NCI-H1694 (cell line): Measurements from ENCODE around the gene IQSEC1.

ENCODE experiments used
- DNase-seq: peaks from one replicate; lab custom pipeline; 2025; lab: John Stamatoyannopoulos, UW

IQSEC1 gene

DNA sequence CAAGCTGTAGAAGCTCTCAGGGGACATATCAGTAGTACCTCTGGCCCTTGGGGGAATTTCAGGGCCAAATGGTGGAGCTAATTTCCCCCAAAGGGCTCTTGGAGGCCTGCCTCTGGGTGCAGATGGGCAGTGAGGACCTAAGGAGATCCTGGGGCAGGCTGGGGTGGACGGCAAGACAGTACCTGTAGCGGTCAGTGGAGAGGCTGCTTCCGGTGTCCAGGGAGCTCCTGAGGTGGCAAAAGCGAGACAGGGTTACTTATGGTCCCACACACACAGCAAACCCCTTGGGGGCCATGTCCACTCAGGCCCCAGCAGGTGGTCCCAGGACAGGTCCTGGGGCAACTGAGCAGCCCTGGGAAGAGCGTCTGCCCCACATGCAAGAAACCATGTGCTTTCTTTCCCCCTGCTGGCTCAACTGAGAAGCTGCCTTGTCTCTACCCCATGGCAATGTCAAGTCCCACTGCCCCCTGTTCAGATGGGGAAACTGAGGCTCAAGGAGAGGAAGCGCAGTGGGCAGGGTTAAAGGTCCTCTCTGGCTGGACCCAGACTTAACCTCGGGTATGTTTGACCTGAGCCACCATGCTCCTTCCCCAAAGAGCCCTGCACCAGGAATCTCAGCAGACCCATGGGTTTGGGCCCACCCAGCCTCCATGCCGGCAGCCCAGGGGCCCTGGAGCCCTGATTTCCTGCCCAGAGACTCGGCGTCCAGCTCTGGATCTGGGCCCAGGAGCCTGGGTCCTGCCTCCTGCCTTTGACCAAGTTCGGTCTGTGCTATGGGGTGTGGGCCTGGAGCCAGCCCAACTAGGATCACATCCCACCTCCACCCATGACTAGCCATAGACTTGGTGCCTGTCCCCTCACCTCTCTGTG lies 25.7 kb downstream of the IQSEC1 start:
- DNase-seq: no peak

DNA sequence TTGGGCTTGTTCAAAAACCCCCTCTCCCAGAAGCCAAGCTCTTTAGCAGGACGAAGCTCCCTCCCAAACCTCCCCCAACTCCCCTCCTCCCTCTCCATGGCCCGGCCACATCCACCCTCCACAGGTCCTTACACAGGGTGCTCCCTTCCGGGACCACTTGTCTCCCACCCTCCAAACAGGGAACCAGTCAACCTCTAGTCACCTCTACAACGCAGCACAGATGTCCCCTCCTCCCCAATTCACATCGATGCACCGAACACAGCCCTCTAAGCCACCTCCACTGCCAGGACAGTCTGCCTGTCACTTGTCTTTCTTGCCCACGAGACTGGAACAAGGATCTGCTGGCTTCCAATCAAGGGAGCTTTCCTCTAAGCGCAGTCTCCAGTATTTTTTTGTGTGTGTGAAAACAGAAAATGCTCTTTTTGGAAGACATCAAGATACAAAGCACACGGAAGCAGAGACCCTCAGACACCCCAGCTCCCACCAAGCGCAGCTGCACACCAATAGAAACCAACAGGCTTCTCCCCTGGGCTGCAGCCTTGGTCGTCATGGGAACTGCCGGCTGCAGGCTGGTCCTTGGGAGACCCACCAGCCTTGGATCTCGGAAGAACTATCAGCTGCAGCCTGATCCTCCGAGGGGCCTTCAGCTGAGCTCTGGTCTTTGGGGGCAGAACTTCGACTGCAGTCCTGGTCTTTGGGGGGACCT lies 26.5 kb downstream of the IQSEC1 start:
- no peak for DNase-seq

DNA sequence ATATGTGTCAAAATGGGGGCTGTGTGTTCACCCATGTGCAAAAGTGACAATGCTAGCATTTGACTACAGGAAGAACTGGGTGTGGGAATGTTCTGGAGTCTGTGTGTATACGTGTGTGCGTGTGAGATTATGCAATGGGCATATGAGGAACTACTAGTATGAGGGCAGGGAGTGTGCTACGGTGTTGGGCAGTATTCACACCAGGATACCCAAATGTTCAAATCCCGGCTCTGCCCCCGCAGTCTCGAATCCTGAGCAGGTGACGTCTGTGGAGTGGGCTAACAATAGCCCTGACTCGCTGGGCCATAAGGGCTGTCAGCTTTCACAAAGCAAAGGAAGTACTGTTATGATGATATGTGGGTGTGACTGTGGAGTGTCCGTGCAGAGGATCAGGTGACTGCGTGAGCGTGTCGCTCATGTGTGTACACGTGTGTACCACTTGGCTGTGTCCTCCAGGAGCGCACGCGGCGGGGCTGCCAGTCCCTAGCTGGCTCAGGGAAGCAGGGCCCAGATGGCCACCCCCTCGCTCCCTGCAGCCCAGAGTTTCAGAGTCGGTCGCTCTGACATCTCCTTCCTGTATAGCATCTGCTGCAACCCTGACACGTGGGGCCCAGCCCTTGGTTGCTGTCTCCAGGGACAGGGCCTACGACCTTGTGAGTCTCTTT lies 27.2 kb downstream of the IQSEC1 start:
- peak; percentile 22 for DNase-seq

DNA sequence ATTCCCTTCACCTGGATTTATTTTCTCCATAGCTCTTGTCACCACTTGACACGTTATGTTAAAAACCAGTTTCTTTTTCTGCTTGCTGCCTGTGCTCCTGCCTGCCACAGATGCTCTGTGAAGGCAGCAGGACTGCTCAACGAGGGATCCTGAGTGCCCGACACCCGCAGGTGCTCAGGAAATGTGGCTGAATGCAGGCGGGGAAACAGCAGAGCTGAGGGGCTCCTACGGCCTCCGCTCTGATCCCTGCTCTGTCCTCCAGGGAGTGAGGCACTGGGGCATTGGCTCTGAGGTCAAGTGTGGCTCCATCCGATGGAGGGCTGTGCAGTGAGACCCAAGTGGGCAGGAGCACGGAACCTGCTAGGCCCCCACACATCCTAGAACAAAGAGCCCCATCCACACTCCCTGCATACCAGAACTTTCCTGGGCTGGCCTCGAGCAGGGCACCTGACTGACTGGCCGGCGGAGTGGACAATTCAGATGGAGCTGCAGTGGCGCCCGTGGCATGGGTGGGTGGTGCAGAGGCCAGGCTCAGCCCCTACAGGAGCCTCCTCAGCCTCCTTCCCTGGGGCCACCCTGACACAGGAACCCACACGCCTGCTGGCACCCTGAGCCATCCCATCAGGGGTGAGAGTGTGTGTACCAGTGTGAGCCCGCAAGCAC lies 27.9 kb downstream of the IQSEC1 start:
- DNase-seq: no peak

DNA sequence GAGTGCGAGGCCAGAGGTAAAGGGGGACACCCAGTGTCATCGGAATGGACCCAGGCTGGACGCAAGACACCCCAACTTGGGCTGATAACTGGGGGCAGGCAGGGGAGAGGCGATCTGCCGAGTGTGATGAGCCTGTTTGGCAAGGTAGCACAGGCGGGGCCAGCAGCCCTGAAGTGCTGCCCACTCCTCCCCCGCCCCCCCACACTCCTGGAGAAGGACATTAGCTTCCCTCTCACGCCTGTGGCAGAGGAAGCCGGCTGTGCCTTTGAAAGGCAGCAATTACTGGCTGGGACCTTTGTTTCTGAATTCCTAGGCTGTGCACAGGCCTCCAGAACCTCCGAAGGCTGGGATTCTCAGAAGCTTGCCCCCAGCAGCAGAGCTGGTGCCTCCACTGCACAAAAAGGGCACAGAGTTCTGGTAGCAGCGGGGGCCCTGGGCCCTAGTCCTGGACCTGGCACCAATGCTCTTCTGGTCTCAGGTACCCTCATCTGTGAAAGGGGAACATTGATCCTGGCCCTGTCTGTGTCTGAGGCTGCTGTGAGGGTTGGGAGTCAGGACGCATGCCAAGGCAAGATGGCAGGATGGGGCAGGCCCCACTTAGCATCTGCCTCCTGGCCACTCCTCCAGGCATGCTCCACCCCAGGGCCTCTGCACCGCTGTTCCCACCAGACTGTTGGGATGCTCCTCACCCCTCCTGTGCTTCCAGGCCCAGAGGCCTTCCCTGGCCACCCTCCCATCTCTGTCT lies 28.6 kb downstream of the IQSEC1 start:
- peak; percentile 39 for DNase-seq

DNA sequence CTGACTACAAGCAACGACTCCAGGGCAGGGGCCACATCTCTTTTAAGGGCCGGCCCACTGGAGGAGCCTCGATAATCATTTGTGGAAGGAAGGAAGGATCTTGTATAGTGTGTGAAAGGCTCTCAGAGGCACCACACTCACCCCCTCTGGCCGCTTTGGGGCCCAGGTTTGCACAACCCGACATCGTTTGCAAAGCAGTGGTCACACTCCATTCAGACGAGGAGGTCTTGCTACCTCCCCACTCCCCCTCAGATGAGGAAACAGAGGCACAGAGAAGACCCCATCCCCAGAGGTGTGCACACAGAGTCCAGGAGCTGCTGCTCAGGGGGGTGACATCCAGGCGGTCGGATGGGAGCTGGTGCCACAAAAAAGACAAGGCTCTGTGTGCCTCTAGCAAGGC lies 29.6 kb downstream of the IQSEC1 start:
- DNase-seq: no peak

DNA sequence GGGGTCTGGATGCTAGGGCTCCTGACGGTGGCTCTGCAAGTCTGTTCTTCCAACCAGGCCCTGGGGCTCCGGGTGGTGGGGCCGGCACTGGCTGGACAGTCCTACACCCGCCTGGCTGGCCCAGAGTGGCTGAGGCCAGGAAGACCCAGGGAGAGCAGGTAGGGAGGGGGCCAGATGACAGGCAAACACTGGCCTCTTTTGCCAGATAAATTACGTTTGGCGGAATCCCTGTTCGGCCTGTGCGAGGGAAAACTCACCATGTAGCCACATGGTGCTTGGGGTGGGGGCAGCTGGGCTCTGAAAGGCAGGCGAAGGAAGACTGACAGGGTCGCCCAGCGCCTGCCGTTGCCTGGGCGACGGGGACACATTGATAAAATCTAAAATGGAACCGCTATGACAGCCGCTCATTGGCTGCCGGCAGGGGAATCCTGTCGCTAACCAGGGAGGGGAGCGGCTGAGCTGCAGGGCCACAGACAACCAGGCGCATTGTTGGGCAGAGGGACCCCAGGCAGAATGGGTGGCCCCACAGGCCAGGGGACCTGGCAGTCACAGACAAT lies 30.4 kb downstream of the IQSEC1 start:
- DNase-seq: no peak

DNA sequence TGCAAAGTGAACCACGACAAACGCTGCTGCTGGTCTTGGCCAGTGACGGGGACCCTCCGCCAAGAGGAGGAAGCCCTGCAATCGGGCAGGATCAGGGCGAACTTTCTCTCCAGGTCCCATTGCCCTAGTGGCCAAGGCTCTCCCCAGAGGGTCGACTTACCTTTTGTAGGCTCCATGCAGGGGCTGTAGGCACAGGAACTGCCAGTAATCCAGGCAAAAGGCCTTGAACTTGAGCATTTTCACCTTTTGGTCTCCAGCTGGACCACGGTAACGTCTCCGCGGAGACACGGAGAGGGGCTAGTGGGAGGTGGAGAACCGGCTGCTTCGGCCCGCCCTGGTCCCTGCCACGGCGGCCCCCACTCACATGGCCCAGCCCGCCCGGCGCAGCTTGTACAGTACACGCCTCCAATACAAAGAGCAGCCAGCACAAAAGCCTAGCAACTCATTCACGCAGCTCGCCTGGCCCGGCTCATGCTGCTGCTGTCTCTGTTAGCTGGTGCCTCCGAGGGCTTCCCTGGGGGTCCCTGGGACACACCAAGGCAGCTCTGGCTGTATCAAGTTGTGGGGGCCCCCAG lies 31.0 kb downstream of the IQSEC1 start:
- DNase-seq: no peak

DNA sequence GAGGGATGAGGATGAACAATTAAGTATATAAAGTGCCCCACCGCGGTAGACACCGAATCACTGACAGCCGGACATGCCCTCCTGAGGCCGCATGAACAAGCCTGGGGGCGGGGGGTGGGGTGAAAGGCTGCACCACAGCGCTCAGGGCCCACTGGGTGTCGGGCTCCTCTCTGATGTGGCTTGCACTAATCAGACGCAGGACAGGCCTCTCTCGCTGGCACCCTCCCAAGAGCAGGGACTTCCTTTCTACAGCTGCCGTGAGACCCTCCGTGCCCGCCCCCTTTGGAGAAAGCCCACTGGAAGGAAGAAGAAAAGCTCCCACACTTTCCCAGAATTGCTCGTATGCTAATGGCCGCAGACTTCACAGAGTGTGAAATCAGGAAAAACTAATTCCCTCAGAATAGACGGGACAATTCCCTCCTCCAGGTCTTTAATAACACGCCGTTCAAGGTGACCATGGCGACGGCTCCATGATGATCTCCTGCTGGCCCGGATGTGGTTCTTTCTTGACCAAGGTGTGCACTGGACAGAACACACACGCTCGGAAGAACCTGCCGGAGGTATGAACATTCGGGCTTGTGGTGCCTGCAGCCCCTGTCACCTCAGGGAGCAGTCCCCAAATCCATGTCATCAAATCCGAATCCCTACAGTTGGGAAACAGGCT lies 32.0 kb downstream of the IQSEC1 start:
- no peak for DNase-seq

DNA sequence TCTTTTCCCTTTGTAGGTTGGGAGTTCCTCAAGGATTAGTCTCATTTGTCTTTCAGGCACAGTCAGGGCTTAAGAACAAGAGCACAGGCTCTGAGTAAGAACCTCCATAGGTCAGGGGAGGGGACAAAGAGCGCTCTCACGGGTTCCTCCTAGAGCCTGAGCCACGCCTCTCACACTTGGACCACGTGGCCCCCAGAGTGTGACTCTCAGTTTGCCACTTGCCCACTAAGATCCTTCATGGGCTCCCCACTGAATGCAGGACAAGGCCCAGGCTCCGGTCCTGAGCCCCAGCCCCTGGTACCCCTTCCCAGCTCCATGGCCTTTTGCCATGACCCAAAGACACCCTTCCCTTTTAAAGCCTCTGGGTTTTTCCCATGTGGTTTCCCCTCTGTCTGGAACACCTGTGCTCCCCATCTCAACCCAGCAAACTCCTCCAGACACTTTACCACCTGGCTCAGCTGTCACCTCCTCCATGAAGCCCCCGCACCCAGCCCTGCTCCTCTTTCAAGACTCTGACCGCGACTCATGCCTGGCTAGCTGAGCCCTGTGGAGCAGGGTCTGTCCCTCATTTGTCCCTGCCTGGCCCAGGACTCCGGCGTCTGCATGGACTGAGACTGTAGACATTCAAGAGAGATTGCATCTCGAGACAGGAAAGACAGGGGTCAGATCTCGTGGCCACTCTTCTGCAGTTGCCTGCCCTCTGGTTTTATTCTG lies 32.7 kb downstream of the IQSEC1 start:
- no peak for DNase-seq

DNA sequence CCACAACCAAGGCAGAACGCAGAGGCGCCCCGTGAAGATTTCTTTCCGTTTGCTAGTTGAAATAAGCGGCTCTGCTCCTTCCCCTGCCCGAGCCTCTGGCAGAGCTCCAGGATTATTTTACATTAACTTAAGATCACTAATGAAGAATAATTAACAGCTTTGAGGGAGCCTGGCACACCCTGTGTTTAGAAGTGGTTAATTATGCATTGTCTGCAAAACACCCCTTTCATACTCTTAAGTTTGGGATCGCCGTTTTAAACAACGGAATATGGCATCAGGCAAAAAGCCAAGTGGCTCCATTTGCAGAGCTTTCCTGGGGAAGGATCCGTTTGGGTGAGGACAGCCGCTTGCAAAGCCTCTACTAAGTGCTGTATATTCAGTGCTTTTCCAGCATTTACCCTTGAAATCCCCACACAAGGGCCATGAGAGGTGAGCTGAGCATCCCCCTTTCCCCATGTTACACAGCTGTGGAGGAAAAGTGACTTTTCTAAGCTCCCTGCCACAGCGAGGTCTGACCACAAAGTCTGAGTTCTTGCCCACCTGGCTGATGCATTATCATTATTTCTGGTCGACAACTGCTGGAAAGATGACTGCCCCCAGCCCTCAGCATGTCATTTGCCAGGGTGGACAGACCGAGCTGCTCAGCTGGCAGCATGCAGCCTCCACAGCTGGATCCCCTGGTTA lies 33.9 kb downstream of the IQSEC1 start:
- DNase-seq: no peak

DNA sequence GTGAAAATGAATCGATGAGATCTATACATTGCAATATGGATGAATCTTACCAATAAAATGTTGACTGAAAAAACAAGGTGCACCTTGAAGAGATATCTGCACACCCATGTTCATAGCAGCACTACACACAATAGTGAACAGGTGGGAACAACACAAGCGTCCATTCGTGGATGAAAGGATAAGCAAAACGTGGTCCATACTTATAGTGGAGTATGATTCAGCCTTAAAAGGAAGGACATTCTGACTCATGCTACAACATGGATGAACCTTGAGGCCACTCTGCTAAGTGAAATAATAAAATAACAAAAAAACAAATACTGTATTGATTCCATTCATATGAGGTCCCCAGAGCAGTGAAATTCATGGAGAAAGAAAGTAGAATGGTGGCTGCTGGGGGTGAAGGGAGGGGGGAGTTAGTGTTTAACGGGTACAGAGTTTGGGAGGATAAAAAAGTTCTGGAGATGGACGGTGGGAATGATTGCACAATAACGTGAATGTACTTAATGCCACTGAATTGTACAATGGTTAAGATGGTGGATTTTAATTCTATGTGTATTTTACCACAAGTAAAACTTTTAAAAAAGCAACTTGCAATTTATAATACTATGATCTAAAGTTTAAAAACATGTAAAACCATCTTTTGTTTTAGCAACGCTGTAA lies 35.6 kb downstream of the IQSEC1 start:
- no peak for DNase-seq

DNA sequence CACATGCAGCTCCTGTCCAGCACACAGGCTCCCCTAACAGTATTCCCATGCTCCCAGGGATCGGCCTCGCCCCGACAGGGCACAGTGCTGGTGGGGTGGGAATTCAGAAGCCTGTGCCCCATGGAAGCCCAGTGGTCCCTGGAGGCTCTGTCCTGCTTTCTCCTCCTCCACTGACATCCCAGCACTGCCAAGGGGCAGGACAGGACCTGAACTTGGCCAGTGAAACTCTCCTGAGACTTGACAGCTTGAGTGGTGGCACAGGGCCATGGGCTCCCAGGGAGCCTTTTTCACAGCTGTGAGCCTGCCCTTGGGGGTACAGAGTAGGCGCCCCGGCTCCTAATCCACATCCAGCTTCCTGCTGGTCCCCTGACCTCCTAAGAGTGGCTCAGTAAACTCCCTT lies 38.4 kb downstream of the IQSEC1 start:
- DNase-seq: no peak

DNA sequence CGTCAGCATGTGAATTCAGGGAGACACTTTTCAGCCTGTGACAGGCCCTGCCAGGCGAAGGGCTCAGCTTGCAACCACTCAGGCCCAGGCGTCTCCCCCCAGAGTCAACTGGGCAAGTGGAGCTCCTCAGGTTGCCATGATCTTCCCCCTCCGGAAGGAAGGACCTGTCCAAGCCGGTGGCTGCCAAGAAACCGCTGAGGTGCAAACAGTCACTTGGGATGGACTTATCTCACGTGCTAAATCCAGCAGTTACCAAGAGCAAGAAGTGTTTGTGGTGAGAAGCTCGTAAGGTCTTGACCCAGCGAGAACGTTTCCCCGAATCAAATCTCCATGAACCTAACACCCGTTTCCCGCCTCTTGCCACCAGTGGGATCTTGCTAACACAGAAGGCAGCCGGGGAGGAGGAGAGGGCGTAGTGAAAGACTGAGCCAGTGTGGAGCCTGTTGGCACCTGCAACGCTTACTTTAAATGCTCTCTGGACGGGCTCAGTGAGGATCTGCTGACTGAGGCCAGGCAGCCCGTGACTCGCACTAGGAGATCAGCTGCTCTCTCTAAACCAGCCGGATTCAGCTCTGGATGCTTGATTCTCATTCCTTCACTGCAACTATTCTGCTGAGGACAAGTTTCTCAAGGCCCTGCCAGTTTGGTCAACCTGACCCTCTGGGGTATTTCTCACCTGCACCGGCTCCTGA lies 39.0 kb downstream of the IQSEC1 start:
- DNase-seq: no peak

DNA sequence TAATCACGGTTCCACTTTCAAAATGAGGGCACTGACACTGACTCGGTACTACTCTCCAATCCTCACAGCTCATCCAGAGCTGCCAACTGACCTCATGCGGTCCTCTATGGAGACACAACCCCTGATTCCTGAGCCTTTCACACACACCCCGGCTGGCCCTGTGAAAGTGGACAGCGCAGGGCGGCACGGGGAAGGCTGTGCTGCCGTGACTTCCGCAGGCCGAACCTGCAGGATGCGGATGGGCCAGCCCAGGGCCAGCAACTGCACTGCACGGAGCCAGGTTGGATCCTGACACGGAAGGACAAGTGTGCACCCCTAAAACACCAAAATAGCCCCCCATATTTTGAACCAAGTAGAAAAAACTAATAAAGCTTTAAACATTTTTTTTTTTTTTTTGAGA lies 41.0 kb downstream of the IQSEC1 start:
- no peak for DNase-seq

DNA sequence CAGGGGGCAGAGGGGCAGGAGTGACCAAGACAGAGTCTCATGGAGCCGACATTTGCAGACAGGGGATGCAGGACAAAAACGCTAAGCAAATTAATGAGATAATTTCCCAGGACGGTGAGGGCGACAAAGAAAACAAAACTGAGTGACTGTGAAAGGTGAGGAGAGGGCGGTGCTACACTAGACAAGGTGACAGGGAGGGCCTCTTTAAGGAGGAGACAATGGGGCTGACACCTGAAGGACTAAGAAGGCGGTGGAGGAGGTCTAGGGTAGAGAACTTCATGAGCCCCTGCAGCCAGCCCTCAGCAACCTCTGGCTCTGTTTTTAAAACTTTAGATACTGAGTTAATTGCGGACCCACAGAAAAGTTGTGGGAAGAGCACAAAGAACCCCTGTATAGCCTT lies 41.6 kb downstream of the IQSEC1 start:
- DNase-seq: no peak

DNA sequence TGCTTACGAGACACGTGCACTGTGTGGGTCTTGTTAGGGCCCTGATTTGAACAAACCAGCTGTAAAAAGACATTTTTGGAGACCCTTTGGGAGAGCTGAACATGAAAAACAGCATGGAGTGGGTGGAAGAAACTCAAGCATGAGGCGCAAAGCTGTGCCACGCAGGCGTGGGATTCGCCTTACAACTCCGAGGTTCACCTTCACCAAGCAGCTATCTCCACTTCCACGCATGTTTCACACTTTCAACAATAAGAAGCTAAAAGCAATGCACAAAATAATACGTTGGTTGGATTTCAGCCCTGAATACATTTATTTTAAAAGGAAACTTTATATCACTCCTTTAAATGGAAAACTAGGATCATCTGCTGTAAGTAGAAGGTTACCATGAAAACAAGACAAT lies 42.5 kb downstream of the IQSEC1 start:
- no peak for DNase-seq
